Esophagus squamous epithelium (tissue), 5 donors: ENCODE data around the gene C10orf71. TPM values are rescaled to one million over a fixed set of nuclear protein-coding genes. Genes with fewer than 3 reads are reported as not detected.

Source experiments
- DNase-seq: peaks from one replicate; lab custom pipeline; 2025; lab: John Stamatoyannopoulos, UW
- H3K27ac ChIP-seq, 4 donors: fragments of 200-600 bp; sonication (generic); one replicate each; pipeline ENCODE4 v1.5.1; 2016 to 2019; ENCODE audit warnings: mild to moderate bottlenecking in 1 of 4
- H3K27me3 ChIP-seq, 4 donors: fragments of 200-600 bp; sonication (generic); 1 replicate in 3 of 4; 2 replicates in 1 of 4; pipeline versions ENCODE4 v1.5.1 to v1.6.0; 2017 to 2021; ENCODE audit warnings: antibody characterized with exemption in 1 of 4
- H3K36me3 ChIP-seq, 3 donors: fragments of 200-600 bp; sonication (generic); one replicate each; pipeline ENCODE4 v1.5.1; 2016 to 2019
- H3K4me1 ChIP-seq, 3 donors: fragments of 200-600 bp; sonication (generic); one replicate each; pipeline ENCODE4 v1.5.1; 2017 to 2019
- H3K4me3 ChIP-seq, 4 donors: fragments of 200-600 bp; sonication (generic); 1 replicate in 3 of 4; 2 replicates in 1 of 4; pipeline ENCODE4 v1.5.1; 2016 to 2019; ENCODE audit warnings: mild to moderate bottlenecking in 2 of 4, moderate library complexity in 1 of 4
- H3K9me3 ChIP-seq, 3 donors: fragments of 200-600 bp; sonication (generic); one replicate each; pipeline ENCODE4 v1.5.1; 2016 to 2019
- POLR2A ChIP-seq, 4 donors: fragments of 450-650 bp; IDR thresholded peaks; one replicate each; pipeline ENCODE4 v1.6.1; 2017; ENCODE audit warnings: antibody characterized with exemption in 4 of 4, mild to moderate bottlenecking in 4 of 4, moderate library complexity in 3 of 4
- WGBS, 2 donors: methylation state at CpG; one replicate each; pipeline ENCODE4 v1.1.5; 2018; 5-methylcytosine and 5-hydroxymethylcytosine counted together
- intact Hi-C: fragments of 100-400 bp; cut with DNase I; formaldehyde crosslinking; loops from one replicate; pipeline ENCODE4 v1.15.0; 2022
- total RNA-seq, 4 donors: library from RNA; depleted of rRNA; stranded (reverse); fragments of >200 nt; gene quantifications; one replicate each; pipeline ENCODE4 v1.1.0, GENCODE V29; 2016
- TF ChIP-seq, protein P1 (sequence below), 6 experiments: fragments of 450-650 bp in 4 of 6; fragments of 200-600 bp in 2 of 6; sonication (generic) in 2 of 6; IDR thresholded peaks; one replicate each; pipeline ENCODE4 v1.5.1; 2016 to 2019; ENCODE audit warnings: antibody characterized with exemption in 6 of 6, mild to moderate bottlenecking in 4 of 6, moderate library complexity in 4 of 6
- donor health status: DM: yes; HTN: yes; CAD: no.

The C10orf71 gene
- total RNA-seq, 4 donors from 2014 or later = under 0.01 TPM; not detected in 3

DNA sequence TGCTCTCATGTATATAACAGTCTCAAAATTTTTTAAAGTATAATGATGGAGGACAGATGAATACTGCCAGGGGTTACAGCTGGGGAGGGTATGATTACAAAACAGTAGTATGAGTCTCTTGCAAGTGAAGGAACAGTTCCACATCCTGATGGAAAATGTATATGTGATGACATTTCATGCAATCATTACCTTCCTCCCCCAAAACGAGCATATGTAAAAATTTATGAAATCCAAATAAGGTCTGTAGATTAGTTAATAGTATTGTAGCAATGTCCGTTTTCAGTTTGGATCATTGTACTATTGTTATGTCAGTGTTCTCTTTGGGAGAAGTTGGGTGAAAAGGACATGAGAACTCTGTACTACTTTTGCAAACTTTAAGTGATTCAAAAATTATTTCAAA is 58.9 kb downstream of the C10orf71 start:
- 43 to 65% methylated on average over 2 of the region's 2 CpGs for WGBS, 2 donors
- H3K27ac ChIP-seq = no peak overlapping the region
- H3K36me3 ChIP-seq = no peaks in the 10 kb centered on the region
- H3K27me3 ChIP-seq = no peaks in the 10 kb centered on the region
- H3K4me3 ChIP-seq = no peak overlapping the region
- TF ChIP-seq POLR2A (IDR thresholded peaks at IDR 0.05) = no peak
- TF ChIP-seq, protein P1, sequence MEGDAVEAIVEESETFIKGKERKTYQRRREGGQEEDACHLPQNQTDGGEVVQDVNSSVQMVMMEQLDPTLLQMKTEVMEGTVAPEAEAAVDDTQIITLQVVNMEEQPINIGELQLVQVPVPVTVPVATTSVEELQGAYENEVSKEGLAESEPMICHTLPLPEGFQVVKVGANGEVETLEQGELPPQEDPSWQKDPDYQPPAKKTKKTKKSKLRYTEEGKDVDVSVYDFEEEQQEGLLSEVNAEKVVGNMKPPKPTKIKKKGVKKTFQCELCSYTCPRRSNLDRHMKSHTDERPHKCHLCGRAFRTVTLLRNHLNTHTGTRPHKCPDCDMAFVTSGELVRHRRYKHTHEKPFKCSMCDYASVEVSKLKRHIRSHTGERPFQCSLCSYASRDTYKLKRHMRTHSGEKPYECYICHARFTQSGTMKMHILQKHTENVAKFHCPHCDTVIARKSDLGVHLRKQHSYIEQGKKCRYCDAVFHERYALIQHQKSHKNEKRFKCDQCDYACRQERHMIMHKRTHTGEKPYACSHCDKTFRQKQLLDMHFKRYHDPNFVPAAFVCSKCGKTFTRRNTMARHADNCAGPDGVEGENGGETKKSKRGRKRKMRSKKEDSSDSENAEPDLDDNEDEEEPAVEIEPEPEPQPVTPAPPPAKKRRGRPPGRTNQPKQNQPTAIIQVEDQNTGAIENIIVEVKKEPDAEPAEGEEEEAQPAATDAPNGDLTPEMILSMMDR (IDR thresholded peaks at IDR 0.05) = no peak
- peaks cover 0 to 5% (median 0%) of the 10 kb centered on the region in 3 donors for H3K9me3 ChIP-seq
- intact Hi-C loops = no loop called here
- H3K4me1 ChIP-seq = peaks cover 0 to 10% (median 5%) of the 10 kb centered on the region in 3 donors
- no peak for DNase-seq

DNA sequence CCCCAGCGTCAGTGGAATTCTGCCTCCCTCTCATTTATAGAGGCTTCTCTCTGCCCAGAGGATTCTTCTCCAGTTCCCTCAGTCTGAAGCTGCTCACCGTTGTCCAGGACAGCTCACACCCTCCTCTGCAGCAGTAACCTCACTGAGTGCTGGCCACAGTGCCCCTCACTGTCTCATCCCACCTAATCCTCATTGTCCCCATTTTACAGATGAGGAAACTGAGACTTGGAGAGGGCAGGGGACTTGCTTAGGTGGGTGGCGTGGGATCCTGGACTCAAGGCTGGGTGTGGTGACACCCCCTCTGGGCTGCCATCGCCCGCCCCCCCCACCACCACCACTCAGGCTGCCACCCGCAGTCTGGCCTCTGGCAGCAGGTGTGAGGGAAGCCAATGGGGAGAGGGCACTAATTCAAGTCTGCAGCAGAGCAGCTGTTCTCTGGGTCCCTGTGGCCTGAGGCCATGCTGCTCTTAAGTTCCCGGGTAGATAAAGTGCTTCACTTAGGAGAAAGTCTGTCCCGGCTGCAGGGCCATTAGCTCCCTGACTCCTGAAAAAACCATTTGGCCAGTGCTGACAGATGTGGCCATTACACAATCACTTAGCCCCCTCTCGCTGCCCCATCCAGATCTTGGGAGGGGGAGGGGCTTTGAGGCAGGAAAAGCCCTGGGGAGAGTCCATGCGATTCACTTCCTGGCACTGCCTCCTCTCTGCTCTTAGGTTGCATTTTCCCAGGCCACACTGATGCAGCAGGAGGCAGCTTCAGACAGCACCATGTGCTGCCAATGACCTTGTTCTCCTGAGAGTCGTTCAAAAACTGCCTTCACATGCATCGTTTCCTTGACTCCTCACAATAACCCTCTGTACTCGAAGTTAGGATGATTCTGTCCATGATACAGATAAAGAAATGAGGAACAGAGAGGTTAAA is 60.6 kb downstream of the C10orf71 start:
- no peak for TF ChIP-seq POLR2A (IDR thresholded peaks at IDR 0.05)
- TF ChIP-seq, protein P1 (IDR thresholded peaks at IDR 0.05) = no peak

DNA sequence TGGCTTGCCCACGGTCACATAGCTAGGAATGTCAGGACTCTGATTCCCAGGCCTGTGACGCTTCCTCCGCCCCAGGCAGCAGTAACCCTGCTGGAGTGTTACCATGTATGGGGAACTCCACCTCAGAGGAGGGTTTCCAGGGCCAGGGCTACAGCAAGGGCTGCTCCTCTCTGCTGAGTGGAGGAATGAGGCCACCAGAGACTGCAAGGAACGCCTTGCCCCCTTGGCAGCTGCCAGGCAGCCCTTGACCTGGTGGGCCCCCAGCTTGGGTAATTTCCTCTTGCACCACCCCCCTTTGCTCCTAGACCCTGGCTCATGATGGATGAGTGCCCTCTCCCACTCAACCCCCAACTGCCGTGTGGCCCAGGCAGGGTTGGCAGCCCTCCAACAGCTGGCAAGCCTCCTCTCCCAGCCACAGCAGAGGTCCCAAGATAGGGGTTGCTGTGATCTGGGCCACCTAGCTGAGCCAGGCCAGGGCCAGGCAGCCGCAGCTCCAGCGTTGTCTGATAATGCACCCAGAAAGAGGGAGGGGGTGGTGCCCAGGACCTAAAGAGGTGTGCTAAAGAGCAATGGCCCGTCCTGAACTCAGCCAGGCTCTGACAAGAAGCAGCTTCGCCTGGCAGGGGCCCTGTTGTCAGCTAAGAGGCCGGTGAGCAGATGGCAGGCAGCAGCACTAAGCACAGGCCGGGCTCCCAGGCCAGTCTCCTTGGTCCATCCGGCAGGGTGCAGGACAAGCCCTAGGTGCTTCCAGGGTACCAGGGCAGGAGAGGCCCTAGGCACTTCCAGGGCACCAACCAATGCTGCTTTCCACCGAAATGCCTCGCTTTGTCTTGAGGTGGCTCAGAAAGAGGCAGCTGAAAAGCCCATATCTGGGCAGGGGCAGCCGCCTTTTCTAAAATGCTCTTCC is 61.6 kb downstream of the C10orf71 start:
- no peaks in the 10 kb centered on the region for H3K36me3 ChIP-seq
- TF ChIP-seq, protein P1 (IDR thresholded peaks at IDR 0.05) = no peak
- peak overlapping the region in 1 of 4 donors; percentile 28 for H3K27ac ChIP-seq
- 50 to 68% methylated on average over 3 to 5 of the region's 15 CpGs for WGBS, 2 donors
- intact Hi-C loops = no loop called here
- no peak overlapping the region for H3K4me3 ChIP-seq
- peaks cover 0 to 10% (median 5%) of the 10 kb centered on the region in 3 donors for H3K4me1 ChIP-seq
- DNase-seq = no peak
- H3K9me3 ChIP-seq = peaks cover 0 to 5% (median 0%) of the 10 kb centered on the region in 3 donors
- no peaks in the 10 kb centered on the region for H3K27me3 ChIP-seq

More for the DNA sequence above, 60.6 kb downstream of the C10orf71 start:
- H3K4me1 ChIP-seq = peaks cover 0 to 10% (median 5%) of the 10 kb centered on the region in 3 donors
- no peaks in the 10 kb centered on the region for H3K27me3 ChIP-seq
- no peak overlapping the region for H3K4me3 ChIP-seq
- H3K27ac ChIP-seq = no peak overlapping the region
- WGBS, 2 donors = 41 to 49% methylated on average over 7 to 10 of the region's 13 CpGs
- no peak for DNase-seq
- H3K36me3 ChIP-seq = no peaks in the 10 kb centered on the region
- intact Hi-C loops = no loop called here
- H3K9me3 ChIP-seq = peaks cover 0 to 5% (median 0%) of the 10 kb centered on the region in 3 donors

DNA sequence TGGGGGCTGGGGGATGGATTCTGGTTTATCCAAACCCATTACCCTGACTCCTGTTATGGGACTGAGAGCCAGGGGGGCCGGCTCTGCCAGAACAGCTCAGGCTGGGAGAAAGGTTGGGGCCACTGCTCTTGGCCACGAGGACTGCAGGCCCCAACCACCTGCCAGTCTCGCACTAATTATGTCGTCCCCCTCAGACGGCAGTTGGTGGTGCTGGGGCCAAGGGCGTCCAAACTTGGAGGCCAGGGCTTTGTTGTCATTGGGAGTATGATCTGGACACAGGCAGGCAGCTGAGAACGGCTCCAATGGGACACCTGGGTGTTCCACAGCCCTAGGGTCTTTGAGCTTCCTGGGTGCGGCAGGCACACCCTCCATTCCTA is 62.2 kb downstream of the C10orf71 start:
- Histone ChIP-seq H3K27me3 (no peaks in the 10 kb centered on the region), H3K4me3 (no peak overlapping the region), H3K9me3 (peaks cover 0 to 5% (median 0%) of the 10 kb centered on the region in 3 donors), H3K36me3 (no peaks in the 10 kb centered on the region), H3K4me1 (peaks cover 0 to 10% (median 5%) of the 10 kb centered on the region in 3 donors), H3K27ac (no peak overlapping the region)
- TF ChIP-seq POLR2A (IDR thresholded peaks at IDR 0.05) = no peak
- TF ChIP-seq, protein P1 (IDR thresholded peaks at IDR 0.05) = no peak
- 64 to 80% methylated on average over 1 to 3 of the region's 8 CpGs for WGBS, 2 donors
- DNase-seq = no peak
- intact Hi-C loops = no loop called here
